Measurements from ENCODE around the gene BABAM2. TPM values are rescaled to one million over a fixed set of nuclear protein-coding genes. Genes with fewer than 3 reads are reported as not detected.

The BABAM2 gene
- polyA plus RNA-seq, 3 donors: 33.2 to 52.8 (median 49.3) TPM

DNA sequence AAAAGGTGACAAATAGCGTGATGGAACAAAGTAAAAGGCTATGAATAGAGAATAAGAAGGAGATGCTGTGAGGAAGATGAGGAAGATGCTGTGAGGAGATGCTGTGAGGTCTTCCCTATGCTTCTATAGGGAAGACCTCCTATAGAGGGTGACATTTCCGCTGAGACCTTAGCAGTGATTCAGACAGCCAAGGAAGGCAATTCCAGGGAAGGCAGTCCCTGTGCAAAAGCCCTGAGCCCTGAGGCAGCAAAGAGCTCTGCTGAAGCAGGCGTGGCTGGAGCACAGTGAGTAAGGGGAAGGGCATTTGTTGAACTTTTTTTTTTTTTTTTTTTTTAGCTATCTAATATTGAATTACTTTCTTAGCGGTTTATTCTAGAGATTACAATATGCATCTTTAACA, 359.5 kb downstream of the BABAM2 start:
- Mint-ChIP-seq H3K27ac (no peak overlapping the region), H3K4me3 (no peak overlapping the region), H3K36me3 (peaks cover 38 to 39% of the 10 kb centered on the region in 2 donors), H3K9me3 (peaks cover 0 to 4% (median 0%) of the 10 kb centered on the region in 7 donors), H3K27me3 (ENCODE audit: low read depth in 3 of 3) (peaks cover 0 to 2% (median 0%) of the 10 kb centered on the region in 3 donors), H3K4me1 (peaks cover 21% of the 10 kb centered on the region)
- no peak overlapping the region for H3K9ac ChIP-seq (ENCODE audit: insufficient read depth, low read length, poor library complexity, severe bottlenecking)
- no peaks in the 10 kb centered on the region for H3K9me3 ChIP-seq (replicated peaks in 1 of 2; ENCODE audit: control insufficient read depth in 1 of 2, insufficient read depth in 1 of 2, low read length in 2 of 2)
- H3K4me3 ChIP-seq (replicated peaks in 1 of 3; ENCODE audit: low read depth in 2 of 3, low read length in 3 of 3): no peak overlapping the region
- H3K79me2 ChIP-seq (ENCODE audit: insufficient read depth, low read length): no peaks in the 10 kb centered on the region
- H4K20me1 ChIP-seq (ENCODE audit: insufficient read depth, low read length): no peaks in the 10 kb centered on the region
- no peaks in the 10 kb centered on the region for H3K27me3 ChIP-seq (ENCODE audit: control insufficient read depth in 2 of 2, insufficient read depth in 2 of 2, low read length in 2 of 2)
- no peak overlapping the region for H3K27ac ChIP-seq (ENCODE audit: low read depth in 1 of 2, low read length in 2 of 2)
- no peak overlapping the region for H3K4me2 ChIP-seq (replicated peaks; ENCODE audit: extremely low read depth, low read length, poor library complexity, severe bottlenecking)
- TF ChIP-seq, protein P1, sequence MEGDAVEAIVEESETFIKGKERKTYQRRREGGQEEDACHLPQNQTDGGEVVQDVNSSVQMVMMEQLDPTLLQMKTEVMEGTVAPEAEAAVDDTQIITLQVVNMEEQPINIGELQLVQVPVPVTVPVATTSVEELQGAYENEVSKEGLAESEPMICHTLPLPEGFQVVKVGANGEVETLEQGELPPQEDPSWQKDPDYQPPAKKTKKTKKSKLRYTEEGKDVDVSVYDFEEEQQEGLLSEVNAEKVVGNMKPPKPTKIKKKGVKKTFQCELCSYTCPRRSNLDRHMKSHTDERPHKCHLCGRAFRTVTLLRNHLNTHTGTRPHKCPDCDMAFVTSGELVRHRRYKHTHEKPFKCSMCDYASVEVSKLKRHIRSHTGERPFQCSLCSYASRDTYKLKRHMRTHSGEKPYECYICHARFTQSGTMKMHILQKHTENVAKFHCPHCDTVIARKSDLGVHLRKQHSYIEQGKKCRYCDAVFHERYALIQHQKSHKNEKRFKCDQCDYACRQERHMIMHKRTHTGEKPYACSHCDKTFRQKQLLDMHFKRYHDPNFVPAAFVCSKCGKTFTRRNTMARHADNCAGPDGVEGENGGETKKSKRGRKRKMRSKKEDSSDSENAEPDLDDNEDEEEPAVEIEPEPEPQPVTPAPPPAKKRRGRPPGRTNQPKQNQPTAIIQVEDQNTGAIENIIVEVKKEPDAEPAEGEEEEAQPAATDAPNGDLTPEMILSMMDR (IDR thresholded peaks at IDR 0.05): no peak
- H3K36me3 ChIP-seq (replicated peaks in 1 of 2; ENCODE audit: control insufficient read depth in 1 of 2, insufficient read depth in 2 of 2, low read length in 2 of 2): peaks cover 3 to 22% of the 10 kb centered on the region in 2 donors
- intact Hi-C loops (cut with micrococcal nuclease): no loop called here
- no peak for DNase-seq
- WGBS (ENCODE audit: insufficient coverage): no CpG with 5 or more reads among the region's 4 CpGs
- H2AFZ ChIP-seq (ENCODE audit: insufficient read depth, low read depth, low read length, poor library complexity, severe bottlenecking): no peak overlapping the region
- H3K4me1 ChIP-seq (ENCODE audit: control insufficient read depth in 1 of 2, insufficient read depth in 2 of 2, low read length in 2 of 2): peaks cover 0 to 3% of the 10 kb centered on the region in 2 donors

DNA sequence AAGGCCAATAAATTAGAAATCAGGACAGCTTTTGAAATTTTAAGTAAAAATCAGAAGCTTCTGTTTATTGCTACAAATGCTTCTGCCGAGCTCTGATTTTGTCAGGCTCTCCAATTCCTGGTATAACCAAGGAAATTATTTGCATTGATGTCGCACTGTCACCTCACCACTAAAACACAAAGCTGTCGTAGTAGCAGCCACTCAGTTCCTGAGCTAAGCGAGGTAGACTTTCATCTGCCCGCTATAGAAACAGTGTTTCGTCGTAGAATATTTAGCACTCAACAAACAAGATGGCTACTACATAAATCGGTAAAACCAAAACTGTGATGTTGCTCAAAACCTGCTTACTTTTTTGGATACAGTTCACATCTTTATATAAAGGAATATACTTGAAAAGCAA, 360.8 kb downstream of the BABAM2 start:
- Histone ChIP-seq H3K79me2 (ENCODE audit: insufficient read depth, low read length) (no peaks in the 10 kb centered on the region), H3K27ac (ENCODE audit: low read depth in 1 of 2, low read length in 2 of 2) (no peak overlapping the region), H4K20me1 (ENCODE audit: insufficient read depth, low read length) (no peaks in the 10 kb centered on the region), H3K9ac (ENCODE audit: insufficient read depth, low read length, poor library complexity, severe bottlenecking) (no peak overlapping the region), H2AFZ (ENCODE audit: insufficient read depth, low read depth, low read length, poor library complexity, severe bottlenecking) (no peak overlapping the region), H3K36me3 (replicated peaks in 1 of 2; ENCODE audit: control insufficient read depth in 1 of 2, insufficient read depth in 2 of 2, low read length in 2 of 2) (peaks cover 0 to 14% of the 10 kb centered on the region in 2 donors), H3K4me2 (replicated peaks; ENCODE audit: extremely low read depth, low read length, poor library complexity, severe bottlenecking) (no peak overlapping the region), H3K9me3 (replicated peaks in 1 of 2; ENCODE audit: control insufficient read depth in 1 of 2, insufficient read depth in 1 of 2, low read length in 2 of 2) (no peaks in the 10 kb centered on the region), H3K27me3 (ENCODE audit: control insufficient read depth in 2 of 2, insufficient read depth in 2 of 2, low read length in 2 of 2) (no peaks in the 10 kb centered on the region), H3K4me3 (replicated peaks in 1 of 3; ENCODE audit: low read depth in 2 of 3, low read length in 3 of 3) (no peak overlapping the region), H3K4me1 (ENCODE audit: control insufficient read depth in 1 of 2, insufficient read depth in 2 of 2, low read length in 2 of 2) (peaks cover 0 to 3% of the 10 kb centered on the region in 2 donors)
- H3K27ac Mint-ChIP-seq: no peak overlapping the region
- H3K9me3 Mint-ChIP-seq: peaks cover 0 to 4% (median 0%) of the 10 kb centered on the region in 7 donors
- WGBS (ENCODE audit: insufficient coverage): 83% methylated on average over 3 of the region's 8 CpGs
- peaks cover 0 to 2% (median 0%) of the 10 kb centered on the region in 3 donors for H3K27me3 Mint-ChIP-seq (ENCODE audit: low read depth in 3 of 3)
- H3K4me1 Mint-ChIP-seq: peaks cover 18% of the 10 kb centered on the region
- peaks cover 26 to 29% of the 10 kb centered on the region in 2 donors for H3K36me3 Mint-ChIP-seq
- no peak overlapping the region for H3K4me3 Mint-ChIP-seq
- intact Hi-C loops (cut with micrococcal nuclease): no loop called here
- DNase-seq: no peak
- TF ChIP-seq, protein P1 (IDR thresholded peaks at IDR 0.05): no peak
